GM19328 (cell line): ENCODE results near the gene PCDH9.

ENCODE experiments used
- ATAC-seq: cut with Tn5 transposase; IDR thresholded peaks from one replicate; pipeline ENCODE4 v1.9.1; 2021; ENCODE audit warnings: mild to moderate bottlenecking, moderate library complexity; ENCODE audit not compliant: unreplicated experiment

The PCDH9 gene

DNA sequence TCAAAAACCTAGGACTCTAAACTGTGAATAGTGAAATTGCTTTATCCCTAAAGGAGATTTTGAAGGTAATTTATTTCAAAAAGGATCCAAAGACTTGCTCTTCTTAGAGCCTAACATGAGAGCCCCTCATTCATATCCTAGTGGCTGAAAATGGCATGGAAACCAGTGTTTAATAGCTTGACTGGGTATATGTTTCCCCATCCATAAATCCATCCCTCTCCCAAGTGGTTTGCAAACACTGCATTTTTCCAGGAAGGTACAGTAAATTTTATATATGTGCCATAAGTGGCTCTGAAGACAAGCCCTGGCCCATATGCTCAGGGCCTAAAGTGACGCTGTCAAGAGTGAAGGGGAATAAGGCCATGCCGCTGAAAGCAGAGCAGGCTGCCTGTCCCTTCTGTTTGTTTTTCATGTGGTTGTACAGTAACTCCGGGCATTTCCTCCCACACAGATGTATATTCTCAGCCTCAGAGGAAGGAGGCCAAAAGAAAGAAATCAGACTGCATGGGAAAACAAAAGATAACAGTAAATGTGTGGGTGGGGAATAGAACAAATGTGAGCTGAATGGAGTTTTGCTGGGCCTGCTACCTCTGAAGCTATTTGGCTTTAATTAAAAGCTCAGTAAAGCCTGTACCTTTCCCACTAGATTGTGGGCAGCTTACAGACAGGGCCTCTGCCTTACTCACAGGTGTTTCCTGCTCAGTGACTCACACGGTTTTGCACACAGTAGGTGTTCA, 181.9 kb downstream of the PCDH9 start:
- ATAC-seq: no peak

DNA sequence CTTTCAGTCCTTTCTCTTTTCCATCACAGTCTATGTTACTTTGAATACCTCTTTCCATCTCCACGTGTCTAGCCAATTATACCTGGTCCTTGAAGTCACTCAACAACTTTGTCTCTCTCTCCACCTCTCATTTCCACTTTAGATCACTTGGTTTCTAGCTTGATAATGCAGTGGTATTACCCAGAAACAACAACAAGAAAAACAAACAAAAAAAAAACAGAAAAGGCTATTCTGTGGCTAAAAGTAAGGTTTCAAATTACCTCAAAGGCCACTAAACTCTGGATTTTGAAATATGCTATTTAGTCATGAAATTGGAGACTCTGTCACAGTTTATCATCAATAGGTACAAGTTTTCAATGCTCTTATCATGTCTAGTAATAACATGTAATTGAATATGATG, 184.8 kb downstream of the PCDH9 start:
- no peak for ATAC-seq

DNA sequence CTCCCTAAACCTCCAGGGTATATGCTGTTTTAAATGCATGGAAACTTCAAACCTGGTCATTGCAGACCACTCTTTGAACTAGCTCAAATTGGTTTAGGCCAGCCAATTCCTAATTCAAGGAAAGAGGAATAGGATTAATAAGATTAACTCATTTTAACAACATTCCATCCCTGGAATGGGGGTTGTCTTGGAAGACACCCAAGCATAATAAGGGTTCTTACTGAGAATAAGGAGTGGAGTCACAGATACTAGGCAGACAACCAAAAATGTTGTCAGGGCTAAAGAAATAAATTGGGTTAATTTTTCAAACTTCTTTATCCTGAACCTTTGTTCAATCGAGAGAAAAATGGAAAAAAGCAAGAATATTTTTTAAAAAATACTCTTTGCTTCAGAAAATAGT, 186.2 kb downstream of the PCDH9 start:
- ATAC-seq: no peak

DNA sequence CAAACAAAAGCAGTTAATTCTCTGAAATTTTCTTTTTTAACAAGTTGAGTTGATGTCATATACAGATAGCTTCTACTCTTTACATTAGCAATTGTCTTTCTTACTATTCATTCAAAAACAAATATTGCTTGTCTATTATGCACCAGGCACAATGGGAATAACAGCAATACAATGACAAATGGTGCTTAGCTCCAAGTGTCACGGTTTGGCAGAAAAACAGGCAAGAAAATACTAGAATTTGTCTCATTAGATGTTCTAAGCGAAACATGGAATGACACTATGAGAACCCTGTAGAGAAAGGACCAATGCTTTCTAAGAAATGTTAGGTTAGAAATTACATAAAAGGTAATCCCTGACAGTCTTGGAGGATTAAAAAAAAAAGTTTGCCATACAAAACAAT, 187.6 kb downstream of the PCDH9 start:
- no peak for ATAC-seq

DNA sequence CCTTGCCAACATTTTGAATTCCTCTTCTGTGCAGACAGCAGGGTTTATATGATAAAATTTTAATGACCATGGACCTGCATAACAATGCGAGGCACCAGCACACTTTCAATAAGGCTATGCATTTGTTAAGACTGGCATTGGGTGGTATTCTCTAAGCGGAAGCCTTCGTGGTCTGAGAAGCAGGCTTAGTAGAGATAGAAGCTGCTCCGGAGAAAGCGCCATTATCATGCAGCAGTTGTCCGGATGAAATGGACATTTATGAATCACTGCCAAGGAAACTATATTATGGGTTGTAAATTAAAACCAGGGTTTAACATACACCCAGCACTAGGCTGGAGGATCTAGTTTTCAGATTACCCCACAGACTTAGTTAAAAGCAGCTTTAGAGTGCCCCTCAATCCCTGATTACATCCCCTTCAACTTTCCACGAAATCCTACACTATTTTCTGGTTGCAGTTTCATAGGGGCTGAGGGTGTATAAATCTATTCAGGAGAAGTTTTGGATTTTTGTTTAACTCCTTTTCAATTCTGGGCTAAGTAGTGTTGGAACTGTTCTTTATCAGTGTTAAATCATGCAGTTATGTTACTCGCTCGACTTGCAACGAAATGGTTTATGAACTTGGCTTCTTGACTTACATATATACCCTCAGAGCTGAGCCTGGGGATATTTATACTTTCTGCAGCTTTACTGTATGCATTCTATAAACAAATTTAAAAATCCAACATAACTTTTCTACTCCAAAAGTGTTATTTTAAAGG, 193.3 kb downstream of the PCDH9 start:
- ATAC-seq: no peak

DNA sequence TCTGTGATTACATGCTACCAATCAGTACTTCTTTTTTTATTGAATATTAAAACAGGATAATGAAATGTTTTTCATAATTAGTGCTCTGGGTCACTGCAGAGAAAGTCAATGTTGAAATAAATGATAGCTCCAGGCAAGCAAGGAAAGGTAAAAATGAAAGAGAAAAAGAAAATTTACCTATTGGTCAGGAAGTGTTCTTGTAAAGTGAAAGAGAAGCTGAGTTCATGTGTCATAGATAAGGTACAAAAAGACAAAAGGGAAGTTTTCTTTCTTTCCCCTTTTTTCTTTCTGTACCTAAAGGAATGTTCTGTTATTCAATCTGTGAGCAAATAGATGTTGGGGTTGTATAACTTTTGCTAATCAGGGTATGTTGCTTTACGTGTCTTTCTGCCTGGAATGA, 197.0 kb downstream of the PCDH9 start:
- ATAC-seq: no peak

DNA sequence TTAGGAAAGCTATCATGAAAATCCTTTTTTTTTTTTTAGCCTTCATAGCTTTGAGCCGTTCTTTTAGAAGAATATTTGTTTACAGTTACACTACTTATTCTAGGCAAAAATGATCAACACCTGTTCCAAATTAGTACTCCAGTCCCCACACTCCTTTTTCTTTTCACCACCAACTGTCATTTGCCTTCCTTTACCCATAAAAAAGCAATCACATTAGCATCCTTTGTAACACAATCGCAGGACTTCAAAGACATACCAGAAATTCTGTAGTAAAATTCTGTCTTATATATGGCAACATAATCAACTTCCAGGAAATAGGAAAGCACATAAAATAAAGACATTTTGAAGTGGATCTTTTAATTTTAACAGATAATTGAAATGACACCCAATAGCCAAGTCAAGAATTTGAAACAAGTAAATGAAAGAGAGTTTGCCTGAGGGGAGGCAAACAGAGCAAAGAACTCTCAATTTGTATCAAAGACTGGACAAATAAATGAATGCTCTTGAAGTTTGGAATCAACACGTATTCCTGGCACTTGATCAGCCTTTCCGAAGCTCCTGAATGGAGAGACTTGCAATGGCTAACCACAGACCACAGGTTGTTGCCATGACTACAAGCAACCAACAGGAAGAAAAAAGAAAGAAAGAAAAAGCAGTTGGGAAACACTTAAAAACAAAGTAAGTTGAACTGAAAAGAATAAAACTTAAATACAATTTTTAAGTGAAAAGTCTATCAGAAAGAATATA, 206.8 kb downstream of the PCDH9 start:
- no peak for ATAC-seq

DNA sequence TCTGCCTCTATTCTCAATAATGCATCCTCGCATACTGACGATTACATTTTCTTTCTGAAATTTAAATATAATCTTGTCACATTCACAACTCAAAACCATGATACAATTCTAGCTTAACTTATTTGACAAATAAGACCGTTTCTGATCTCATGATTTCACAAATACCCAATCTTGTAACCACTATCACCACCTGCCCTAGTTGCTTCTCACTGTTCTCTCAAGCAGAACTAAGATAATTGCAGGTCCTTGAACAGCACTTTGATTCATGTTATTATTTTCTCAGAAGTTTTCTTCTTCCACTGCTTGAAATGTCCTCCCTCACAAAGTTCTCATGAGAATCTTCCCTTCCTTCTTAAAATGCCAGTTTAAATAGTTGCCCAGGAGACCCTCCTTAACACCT, 211.4 kb downstream of the PCDH9 start:
- no peak for ATAC-seq

DNA sequence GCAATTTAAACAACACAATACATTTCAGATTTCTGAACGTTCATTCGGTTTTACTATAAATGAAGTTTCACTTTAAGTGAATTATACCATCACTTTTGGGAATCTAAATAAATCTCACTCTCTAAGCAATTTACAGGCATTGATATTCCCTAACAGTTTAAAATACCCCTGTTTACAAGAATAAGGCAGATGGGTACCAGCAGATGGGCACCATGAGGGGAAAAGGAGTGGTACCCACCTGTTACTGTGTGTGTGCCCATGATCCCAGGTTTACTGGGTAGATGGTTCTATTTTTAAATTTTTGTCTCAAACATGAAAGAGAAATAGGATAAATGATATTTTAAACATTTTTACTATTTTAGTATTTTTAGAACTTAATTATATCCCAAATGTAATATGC, 212.9 kb downstream of the PCDH9 start:
- ATAC-seq: no peak

DNA sequence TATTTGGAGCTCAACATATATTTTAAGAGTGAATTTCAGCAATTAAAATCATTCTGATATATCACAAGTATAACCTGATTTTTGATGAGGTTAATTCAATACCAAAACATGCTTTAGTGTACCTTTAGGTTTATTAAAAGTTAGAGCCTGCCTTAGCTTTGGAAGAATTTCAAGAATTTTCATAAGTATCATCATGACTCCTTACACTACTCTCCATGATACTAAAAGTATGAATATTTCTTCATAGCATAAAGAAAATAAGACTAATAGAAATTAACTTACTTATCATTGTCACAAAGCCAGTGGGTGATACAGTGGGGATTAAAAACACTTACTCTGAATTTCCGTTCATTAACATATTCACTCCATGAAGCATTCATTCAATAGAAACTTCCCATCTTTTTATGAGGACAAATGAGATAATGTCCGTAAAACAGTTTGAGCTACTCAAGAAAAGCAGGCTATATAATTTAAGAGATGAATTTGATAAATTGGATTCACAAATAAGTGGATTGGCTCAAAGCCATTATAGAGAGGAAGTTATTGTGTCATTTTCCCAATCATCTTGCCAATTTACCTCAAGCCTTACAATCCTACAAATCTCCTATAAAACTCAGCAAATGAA, 214.0 kb downstream of the PCDH9 start:
- no peak for ATAC-seq

DNA sequence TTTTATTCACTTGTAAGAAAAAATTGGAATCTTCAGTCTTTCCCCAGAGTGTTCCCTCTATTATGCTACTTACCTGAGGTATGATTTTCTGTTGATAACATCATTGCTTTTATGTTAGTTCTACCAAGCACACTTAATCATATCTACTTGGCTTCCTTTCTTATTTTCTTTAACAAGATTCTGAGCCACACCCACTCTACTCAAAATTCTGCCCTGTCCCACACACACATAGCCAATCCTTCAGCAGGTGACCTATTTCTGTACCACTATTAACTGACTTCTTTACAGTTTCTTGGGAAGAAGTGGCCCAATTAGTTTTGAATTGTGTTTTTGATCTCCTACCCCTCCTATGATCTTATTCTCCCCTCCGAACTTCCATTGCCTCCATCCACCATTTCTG, 215.7 kb downstream of the PCDH9 start:
- no peak for ATAC-seq

DNA sequence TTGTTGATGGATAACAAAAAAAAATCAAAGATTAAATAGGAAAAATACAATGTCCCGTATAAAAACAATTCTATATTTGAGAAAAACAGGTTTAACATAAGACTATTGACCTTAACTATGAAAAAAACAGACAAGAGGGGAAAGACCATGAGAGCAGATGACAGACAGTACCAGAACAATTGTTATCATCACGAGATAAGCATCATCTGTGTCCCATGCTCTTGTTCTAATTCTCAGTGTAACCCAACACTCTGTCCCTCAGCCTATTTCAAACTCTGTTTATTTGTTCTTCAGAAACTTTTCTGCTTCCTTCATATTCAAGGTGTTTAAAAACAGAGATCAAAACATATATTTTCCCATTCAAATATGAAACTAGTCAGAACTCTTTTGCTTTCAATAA, 216.4 kb downstream of the PCDH9 start:
- ATAC-seq: no peak

DNA sequence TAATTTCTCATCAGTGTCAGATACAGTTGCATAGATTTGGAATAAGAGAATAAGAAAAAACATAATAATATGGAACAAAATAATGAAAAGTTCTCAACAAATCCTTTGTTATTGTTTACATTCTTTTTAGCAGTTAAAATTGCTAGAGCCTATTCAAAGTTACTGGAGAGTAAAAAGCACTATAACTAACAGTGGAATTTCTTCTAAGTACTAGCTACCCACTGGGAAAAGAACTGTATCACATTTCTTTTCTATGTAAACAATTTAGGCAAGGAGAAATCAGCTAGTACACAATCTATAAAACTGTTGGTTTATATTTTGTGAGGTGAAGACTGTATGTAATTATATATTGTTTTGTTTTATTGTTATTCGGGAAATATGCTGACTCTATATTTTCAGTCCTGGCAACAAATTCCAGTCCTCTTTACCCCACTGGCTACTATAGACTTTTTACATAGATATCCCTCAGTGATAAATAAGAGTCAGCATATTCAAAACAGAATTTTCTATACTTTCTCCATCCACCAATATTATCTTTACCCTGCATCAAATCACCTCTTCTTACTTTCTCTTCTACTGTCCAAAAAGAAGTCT, 222.0 kb downstream of the PCDH9 start:
- no peak for ATAC-seq

DNA sequence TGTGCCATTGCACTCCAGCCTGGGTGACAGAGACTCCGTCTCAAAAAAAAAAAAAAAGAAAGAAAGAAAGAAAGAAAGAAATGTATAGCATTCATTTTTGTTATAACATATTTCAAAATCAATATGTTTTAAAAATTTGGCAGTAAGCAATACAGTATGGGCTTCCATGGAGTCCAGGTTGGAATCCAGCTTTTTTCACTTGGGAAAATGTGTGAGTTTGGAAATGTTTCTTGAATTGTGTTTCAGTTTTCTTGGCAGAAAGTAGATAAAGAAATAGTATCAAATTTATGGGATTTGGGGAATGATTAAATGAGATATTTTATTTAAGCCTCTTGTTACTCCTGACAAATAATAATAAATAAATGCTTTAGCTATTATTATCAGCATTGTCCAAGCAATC, 225.6 kb downstream of the PCDH9 start:
- no peak for ATAC-seq

DNA sequence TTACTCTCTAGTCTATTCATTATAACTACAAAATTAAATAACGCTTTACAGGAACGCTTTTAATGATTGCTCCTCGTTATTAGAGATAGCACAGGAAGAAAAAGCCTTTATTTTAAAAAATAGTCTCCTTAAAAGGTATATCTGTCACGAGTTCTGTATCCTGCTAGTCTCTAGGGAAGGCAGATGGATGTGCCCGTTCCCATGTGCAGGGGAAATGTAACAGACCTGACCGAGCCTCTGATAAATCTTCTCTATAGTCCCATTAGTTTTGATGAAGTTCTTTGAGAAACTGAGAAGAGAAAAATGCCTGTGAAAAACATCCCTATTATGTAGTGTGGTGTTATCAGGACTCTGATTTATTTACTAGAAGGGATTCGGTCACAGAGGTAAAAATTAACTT, 226.4 kb downstream of the PCDH9 start:
- no peak for ATAC-seq

DNA sequence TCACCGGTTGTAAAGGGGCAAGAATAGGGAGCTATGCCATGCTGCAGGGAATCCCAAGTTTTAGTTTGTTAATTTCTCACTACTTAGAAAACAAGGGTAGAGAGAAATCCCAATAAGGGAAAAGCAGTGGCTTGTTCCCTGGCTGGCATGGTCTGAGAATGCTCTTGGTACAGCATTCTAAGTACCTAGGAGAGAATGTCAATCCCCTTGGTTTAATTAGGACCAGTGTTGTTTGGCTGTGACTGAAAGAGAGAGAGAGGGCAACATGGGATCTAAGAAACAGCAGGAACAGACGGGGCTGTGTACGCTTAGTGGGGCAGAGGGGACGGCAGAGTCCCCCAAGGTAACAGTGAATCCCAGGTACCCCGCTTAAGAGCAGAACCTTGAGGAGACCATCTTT, 228.8 kb downstream of the PCDH9 start:
- ATAC-seq: no peak

DNA sequence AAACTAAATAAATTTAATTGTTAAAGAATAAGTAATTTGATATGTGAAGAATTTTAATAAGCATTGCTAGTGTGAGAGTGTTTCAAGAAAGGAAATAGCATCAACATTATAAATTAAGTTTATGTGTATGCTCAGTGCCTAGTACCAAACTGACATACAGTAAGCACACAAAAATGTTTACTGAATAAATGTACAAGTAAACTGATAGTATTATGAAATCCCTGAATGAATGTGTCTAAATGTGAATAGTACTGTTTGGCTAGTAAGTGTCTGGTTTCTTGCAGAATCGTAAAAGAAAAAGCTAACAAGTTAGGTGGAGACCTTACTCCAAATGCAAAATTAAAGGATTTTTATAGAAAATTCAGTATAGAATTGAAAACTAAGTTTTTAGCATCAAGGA, 233.6 kb downstream of the PCDH9 start:
- no peak for ATAC-seq

DNA sequence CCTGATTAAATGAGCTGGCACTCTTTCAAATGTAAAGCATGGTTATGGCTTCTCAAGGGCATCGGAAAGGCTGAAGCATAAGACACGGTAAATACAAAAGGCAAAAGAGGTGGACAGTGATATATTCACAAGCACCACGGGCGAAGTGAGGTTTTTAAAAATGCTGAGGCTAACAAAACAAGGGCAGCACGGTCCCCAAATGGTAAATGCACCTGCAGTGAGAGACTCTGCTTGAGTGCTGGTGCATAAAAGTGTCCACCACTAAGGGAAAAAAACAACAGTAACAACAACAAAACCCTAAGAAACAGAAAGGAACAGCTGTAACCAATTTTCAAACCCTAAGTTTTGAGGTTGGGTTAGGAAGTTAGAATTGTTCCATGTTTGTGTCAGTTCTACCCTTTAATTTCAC, 234.9 kb downstream of the PCDH9 start:
- peak; percentile 51 for ATAC-seq

DNA sequence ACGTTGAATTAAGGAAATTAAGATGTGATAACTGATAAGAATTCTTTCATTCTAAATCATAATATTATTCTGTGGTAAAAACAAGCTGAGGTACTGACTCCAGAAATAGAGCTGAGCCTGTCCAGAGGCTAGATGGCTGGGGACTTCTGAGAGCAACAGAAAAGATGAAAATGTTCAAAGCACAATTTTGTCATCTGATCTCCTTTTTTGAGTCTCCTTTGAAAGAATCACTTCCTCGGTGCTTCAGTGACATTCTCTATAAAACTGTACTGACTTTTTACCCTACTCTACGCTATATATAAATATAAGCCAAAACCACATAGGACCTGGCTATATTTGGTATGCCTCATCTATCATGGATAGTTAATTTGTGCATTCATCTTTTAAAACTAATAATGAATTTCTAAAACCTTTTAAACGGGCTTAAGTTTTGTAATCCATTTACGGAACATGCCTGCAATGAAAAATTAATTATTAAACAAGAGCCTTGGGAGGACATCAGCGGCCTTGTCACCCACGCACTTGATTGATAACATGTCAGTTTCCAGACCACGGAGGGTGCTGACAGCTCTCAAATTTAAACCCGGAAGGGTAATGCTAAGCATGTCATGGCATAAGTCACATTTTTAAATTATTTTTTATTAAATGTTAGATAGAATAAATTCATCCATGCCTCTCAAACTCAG, 235.5 kb downstream of the PCDH9 start:
- ATAC-seq: peak; percentile 33

DNA sequence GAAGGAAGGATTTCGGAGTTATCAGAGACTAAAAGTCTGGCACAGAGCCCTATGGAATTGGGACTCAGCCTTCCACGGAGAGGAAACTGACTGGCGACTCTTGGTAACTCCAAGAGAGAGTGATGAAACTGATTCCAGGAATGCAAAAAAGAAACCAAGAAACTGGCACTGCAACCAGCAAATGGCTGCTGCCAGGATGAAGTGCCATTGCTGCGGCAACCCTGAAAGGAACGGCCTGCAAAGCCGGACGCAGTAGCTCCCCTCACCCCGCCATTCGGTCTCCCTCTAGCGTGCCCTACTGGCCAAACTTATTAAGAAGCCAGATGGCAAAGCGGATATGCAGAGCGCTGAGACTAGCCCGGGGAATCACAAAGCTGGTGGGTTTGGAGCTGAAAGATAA, 236.0 kb downstream of the PCDH9 start:
- no peak for ATAC-seq

DNA sequence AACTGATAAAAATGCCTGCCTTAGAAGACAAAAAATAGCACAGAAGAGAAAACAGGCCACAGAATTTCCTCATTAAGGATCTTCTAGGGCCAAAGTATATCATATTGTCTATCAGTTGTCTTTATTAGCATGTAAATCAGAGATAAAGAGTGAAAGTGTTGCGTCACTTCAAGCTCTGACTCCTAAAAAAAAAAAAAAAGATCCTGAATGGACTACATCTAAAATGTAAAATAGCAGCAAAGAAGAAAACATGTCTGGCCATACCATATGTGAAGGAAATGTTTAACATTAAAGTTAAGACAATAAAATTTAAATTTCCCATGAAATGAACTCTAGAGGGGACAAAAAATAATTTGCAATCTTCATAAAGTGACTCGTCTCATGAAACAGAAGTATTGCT, 237.4 kb downstream of the PCDH9 start:
- ATAC-seq: no peak
